HG03045 (cell line): ENCODE measurements around the gene CLEC16A.

Experiments
- ATAC-seq: cut with Tn5 transposase; IDR thresholded peaks from one replicate; pipeline ENCODE4 v1.9.1; 2021; ENCODE audit warnings: mild to moderate bottlenecking, moderate library complexity; ENCODE audit not compliant: unreplicated experiment

CLEC16A gene

DNA sequence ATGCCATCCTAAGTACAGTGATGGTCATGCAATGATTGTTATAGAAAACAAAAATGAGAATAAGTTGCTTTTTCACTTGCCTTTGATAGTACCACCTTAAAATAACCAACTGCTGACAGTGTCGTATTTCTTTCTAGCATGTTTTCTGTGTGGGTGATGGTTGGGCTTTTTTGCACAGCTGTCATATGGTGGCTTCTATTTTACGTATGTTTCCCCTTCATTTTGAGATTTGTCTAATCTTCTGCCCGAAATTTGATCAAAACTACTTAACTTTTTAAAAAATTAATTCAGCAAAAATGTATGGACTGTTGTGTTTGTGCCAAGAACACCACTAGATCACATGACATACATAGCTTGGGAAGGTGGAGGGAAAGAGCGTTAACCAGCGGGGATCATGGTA is 90.7 kb downstream of the CLEC16A start:
- no peak for ATAC-seq

GRCh38 chr16:11036040-11036439 is 91.7 kb downstream of the CLEC16A start:
- ATAC-seq: no peak

DNA sequence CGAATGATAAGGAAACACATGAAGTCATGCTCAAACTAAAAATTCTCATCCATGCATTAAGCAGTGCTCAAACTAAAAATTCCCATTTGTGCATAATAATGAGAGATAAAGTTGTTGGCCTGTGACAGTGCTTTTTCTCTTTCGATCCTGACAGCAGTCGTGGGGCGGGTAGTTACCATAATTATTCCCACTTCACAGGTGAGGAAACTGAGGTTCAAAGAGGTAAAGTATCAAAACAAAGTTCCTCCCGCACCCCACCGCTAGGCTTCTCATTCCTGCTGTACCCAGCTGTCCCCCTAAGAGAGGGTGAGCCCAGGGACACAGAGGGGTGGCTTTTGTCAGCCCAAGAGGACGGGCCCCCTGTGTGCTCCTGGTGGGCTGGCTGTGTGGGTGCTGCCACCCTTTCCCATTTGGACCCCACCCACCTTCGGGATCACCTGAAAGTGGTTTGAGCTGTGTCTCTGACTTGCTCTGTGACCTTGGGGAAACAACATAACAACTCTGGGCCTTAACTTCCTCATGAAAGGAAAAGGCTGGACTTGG is 92.6 kb downstream of the CLEC16A start:
- no peak for ATAC-seq

GRCh38 chr16:11038305-11038704 is 93.9 kb downstream of the CLEC16A start:
- no peak for ATAC-seq

DNA sequence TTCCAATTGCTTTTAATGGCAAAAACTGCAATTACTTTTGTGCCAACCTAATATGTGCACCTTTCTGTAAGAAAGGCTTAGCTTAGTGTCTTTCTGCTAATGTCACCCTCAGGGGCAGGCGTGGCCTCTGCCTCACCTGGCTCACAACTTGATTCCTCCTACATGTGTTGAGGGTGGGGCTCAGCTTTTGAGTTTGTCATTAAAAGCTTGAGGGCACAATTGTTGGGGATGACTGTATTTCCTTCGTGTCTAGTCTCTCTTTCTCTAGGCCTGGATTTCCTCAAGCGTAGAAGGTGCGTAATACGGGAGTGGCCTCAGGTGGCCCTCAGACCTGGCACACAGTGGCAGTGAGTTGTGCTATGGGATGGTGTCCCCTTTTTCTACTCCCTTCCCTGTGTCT is 94.4 kb downstream of the CLEC16A start:
- ATAC-seq: no peak

DNA sequence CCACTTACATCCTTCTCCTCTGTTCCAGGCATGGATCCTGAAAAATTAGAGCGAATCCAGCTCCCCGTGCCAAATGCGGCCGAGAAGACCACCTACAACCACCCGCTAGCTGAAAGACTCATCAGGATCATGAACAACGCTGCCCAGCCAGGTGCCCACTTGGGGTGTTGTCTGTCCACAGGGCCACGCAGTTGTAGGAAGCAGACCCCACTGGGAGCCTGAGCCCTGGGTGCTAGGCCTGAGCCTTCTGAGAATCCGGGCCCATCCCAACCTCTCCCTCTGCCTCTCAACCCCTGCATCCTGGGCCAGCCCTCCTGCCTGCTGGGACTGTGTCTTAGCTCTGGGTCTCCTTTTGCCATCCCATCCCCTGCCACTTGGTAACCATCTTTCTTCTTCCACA is 95.4 kb downstream of the CLEC16A start:
- no peak for ATAC-seq

DNA sequence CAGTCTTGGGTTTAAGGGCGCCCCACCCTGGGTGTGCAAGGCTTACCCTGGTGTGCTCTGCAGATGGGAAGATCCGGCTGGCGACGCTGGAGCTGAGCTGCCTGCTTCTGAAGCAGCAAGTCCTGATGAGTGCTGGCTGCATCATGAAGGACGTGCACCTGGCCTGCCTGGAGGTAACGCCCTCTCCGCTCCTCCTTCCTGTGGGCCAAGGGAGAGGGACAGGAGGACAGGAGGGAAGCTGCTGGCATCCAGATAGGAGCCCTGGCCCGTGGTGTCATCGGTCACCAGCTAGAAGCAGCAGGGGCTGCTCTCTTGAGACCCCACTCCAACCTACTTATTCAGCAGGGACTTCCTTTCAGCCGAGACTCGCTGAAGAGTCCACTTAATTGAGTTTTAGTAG is 97.8 kb downstream of the CLEC16A start:
- ATAC-seq: no peak

GRCh38 chr16:11045441-11045840 is 101.1 kb downstream of the CLEC16A start:
- no peak for ATAC-seq

- no peak for ATAC-seq
These were observed 101.5 kb downstream of the CLEC16A start for GRCh38 chr16:11045846-11046245.

GRCh38 chr16:11046382-11046931 is 102.1 kb downstream of the CLEC16A start:
- no peak for ATAC-seq

DNA sequence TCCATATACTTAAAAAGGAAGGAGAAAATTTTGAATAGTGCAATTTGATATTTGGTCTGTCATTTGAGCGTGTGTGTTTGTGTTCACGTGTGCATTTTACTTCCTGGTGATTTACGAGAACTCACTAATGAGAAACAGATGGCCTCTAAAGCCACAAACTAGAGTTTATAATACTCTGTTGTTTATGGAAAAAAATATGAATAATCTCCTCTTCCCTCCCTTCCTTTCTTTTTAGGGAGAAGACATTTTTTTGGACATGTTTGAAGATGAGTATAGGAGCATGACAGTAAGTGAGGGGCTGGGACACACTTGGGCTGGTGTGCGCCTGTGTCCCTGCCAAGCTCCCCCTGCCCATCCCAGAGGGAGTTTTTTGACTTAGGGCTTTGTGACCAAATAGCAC is 102.7 kb downstream of the CLEC16A start:
- ATAC-seq: no peak

- no peak for ATAC-seq
These were observed 103.8 kb downstream of the CLEC16A start for GRCh38 chr16:11047939-11048800.

DNA sequence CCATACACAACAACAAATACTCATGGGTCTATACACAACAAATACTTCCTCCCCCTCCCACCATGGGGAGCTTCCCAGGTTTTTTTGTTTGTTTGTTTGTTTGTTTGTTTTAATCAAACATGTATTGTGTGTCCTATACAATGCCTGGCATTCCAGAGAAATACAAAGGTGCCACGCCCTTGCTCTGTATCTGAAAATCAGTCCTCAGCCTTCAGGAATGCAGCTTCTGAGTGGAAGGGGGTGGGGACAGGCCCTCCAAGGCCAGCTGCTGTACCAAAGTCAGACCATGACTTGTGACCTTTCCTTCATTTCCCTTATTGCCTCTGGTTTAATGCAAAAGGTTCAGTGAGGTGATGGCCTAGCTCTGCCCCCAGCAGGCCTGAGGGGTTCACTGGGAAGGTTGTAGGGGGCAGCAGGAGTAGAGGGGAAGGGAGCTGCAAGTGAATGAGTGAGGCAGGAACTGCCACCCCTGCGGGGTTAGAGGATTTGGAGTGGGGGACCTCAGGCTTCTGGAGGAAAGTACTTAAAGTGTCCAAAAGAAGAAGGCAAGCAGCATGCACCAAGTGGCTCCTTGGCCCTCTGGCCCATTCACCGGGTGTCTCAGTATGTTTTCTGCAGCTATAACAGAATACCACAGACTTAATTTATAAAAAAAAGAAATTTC is 105.2 kb downstream of the CLEC16A start:
- no peak for ATAC-seq

GRCh38 chr16:11050536-11050935 is 106.2 kb downstream of the CLEC16A start:
- ATAC-seq: no peak

- ATAC-seq: no peak
These were observed 106.6 kb downstream of the CLEC16A start for GRCh38 chr16:11050944-11051343.

GRCh38 chr16:11051430-11051829 is 107.1 kb downstream of the CLEC16A start:
- no peak for ATAC-seq

GRCh38 chr16:11051879-11052808 is 107.8 kb downstream of the CLEC16A start:
- peak; percentile 69 for ATAC-seq

DNA sequence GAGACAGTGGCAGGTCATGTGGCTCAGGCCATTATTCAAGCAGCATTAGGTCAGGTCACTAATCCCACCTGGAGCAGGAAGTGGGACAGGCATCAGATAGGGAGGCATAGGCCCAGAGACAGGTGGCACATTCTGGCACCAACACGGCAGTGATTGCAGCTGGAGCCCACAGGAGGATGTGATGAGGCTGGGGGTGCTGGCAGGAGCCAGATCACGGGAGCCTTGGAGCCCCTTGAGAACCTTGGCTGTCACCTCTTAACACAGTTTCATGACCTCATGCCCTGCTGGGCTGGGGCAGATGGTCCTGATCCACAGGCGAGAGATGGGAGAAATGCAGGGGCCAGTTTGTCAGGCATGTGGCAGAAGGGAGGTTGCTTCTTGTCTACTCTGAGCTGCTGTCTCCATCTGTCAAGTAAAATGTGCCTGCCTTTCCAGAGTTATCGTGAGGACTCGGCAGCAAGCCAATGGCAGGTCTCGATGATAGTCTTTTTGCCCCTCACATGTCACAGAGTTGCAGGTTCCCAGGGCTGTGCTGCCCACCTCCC is 109.6 kb downstream of the CLEC16A start:
- ATAC-seq: no peak

GRCh38 chr16:11056090-11056992 is 112.0 kb downstream of the CLEC16A start:
- no peak for ATAC-seq
